A673 (cell line): Measurements from ENCODE around the gene HSDL1. TPM values are rescaled to one million over a fixed set of nuclear protein-coding genes. Genes with fewer than 3 reads are reported as not detected.
"Not testable (repeated sequence)": the region's sequence is repeated elsewhere in the genome, so short reads cannot be mapped to it uniquely, and the experiment has no call there.

Experiments used
- BruUV-seq: library from RNA; stranded (reverse); fragments of 400-500 nt; replicated peaks from 2 replicates; lab custom pipeline; 2021; lab: Mats Ljungman, UMichigan
- CTCF ChIA-PET: fragments of 300-600 bp; sonication (Branson Sonifier 250); formaldehyde crosslinking; loops from one replicate; lab custom pipeline; 2022; ENCODE audit warnings: antibody characterized with exemption; lab: Charles Lee
- POLR2A ChIA-PET: fragments of 300-600 bp; sonication (Branson Sonifier 250); formaldehyde crosslinking; loops from one replicate; lab custom pipeline; 2022; ENCODE audit warnings: antibody characterized with exemption; ENCODE audit not compliant: low non-redundant PET; lab: Charles Lee
- DNase-seq: peaks from one replicate; pipeline ENCODE4 v3.0.0-alpha.2; 2015; ENCODE audit warnings: low spot score
- H3K27ac ChIP-seq: fragments of 200-600 bp; sonication (generic); 2 replicates; pipeline ENCODE4 v1.5.1; 2016; ENCODE audit warnings: mixed run types, low read depth, mild to moderate bottlenecking, mixed read lengths, antibody characterized with exemption, low read length; ENCODE audit not compliant: poor library complexity, severe bottlenecking
- H3K27me3 ChIP-seq: fragments of 200-600 bp; sonication (generic); replicated peaks from 2 replicates; pipeline ENCODE4 v1.6.1; 2017; ENCODE audit warnings: mixed run types, low read depth, mild to moderate bottlenecking, mixed read lengths, antibody characterized with exemption, low read length; ENCODE audit not compliant: insufficient read depth, poor library complexity
- H3K36me3 ChIP-seq: fragments of 200-600 bp; sonication (generic); 2 replicates; pipeline ENCODE4 v1.6.1; 2016; ENCODE audit warnings: mixed run types, mild to moderate bottlenecking, mixed read lengths, antibody characterized with exemption, low read length; ENCODE audit not compliant: insufficient read depth, poor library complexity, severe bottlenecking
- H3K4me1 ChIP-seq: fragments of 200-600 bp; sonication (generic); 2 replicates; pipeline ENCODE4 v1.6.1; 2017; ENCODE audit warnings: mixed run types, mild to moderate bottlenecking, mixed read lengths, antibody characterized with exemption, low read length; ENCODE audit not compliant: insufficient read depth, poor library complexity, severe bottlenecking
- H3K4me3 ChIP-seq: fragments of 200-600 bp; sonication (generic); 2 replicates; pipeline ENCODE4 v1.5.1; 2016; ENCODE audit warnings: low read depth, mixed run types, mild to moderate bottlenecking, mixed read lengths, low read length; ENCODE audit not compliant: poor library complexity, severe bottlenecking
- H3K9me3 ChIP-seq: fragments of 200-600 bp; sonication (generic); 2 replicates; pipeline ENCODE4 v1.6.1; 2016; ENCODE audit warnings: mixed run types, low read depth, mild to moderate bottlenecking, mixed read lengths, antibody characterized with exemption, low read length; ENCODE audit not compliant: poor library complexity, severe bottlenecking
- EZH2 ChIP-seq: fragments of 200-600 bp; sonication (generic); IDR thresholded peaks from 2 replicates; pipeline ENCODE4 v1.6.1; 2017; ENCODE audit warnings: borderline replicate concordance, low read depth, mild to moderate bottlenecking, mixed read lengths, antibody characterized with exemption, low read length; ENCODE audit not compliant: poor library complexity, severe bottlenecking
- intact Hi-C: fragments of 100-400 bp; cut with micrococcal nuclease; formaldehyde crosslinking; loops from one replicate; pipeline ENCODE4 v1.10.0; 2022; ENCODE audit not compliant: unreplicated experiment
- total RNA-seq: library from RNA; stranded (reverse); gene quantifications from 2 replicates; pipeline ENCODE4 v1.2.3, GENCODE V29; 2021
- TF ChIP-seq, protein P1 (sequence below): fragments of 300-800, 200-600 bp; sonication (generic); conservative IDR thresholded peaks from 2 replicates; pipeline ENCODE4 v1.5.1; 2017; ENCODE audit warnings: low read depth, mild to moderate bottlenecking, antibody characterized with exemption, low read length, moderate library complexity, mixed read lengths

The HSDL1 gene
- total RNA-seq, 1 experiment from 2014 or later, result 45.6 TPM

- Histone ChIP-seq H3K4me1 (no peaks in the 10 kb centered on the region), H3K36me3 (peaks cover 24% of the 10 kb centered on the region), H3K27me3 (no peaks in the 10 kb centered on the region), H3K27ac (no peak overlapping the region), H3K9me3 (no peaks in the 10 kb centered on the region), H3K4me3 (no peak overlapping the region)
- ChIA-PET POLR2A (no interaction called here), CTCF (no interaction called here)
- BruUV-seq, result no TSS peak
- TF ChIP-seq, protein P1, sequence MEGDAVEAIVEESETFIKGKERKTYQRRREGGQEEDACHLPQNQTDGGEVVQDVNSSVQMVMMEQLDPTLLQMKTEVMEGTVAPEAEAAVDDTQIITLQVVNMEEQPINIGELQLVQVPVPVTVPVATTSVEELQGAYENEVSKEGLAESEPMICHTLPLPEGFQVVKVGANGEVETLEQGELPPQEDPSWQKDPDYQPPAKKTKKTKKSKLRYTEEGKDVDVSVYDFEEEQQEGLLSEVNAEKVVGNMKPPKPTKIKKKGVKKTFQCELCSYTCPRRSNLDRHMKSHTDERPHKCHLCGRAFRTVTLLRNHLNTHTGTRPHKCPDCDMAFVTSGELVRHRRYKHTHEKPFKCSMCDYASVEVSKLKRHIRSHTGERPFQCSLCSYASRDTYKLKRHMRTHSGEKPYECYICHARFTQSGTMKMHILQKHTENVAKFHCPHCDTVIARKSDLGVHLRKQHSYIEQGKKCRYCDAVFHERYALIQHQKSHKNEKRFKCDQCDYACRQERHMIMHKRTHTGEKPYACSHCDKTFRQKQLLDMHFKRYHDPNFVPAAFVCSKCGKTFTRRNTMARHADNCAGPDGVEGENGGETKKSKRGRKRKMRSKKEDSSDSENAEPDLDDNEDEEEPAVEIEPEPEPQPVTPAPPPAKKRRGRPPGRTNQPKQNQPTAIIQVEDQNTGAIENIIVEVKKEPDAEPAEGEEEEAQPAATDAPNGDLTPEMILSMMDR, result no peak
- TF ChIP-seq EZH2, result no peak
- intact Hi-C loops, result no loop called here
- DNase-seq, result no peak
Observed at GRCh38 chr16:84121007-84121406, 24.0 kb downstream of the HSDL1 start.

DNA sequence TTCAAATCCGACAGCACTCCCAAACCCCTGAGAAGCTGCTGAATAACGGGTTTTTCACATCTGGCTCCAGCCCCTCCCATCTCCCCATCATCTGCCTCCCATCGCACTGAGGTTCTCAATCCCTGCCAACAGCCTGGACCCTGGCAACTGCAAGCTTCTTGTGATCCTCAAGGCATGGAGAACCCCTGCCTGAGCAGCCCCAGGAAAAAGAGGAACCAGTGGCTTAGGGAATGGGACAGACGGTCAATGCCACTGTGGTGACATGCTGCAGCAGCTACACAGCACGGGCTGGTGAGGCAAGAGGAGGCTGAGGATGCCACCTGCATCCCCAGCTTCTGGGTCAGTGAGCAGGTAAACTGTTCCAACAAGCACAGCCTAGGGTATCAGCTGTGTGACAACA is 25.0 kb downstream of the HSDL1 start:
- no peak overlapping the region for H3K27ac ChIP-seq
- ChIA-PET POLR2A (no interaction called here), CTCF (no interaction called here)
- no peak overlapping the region for H3K4me3 ChIP-seq
- no peak for TF ChIP-seq EZH2
- TF ChIP-seq, protein P1, result no peak
- no peaks in the 10 kb centered on the region for H3K27me3 ChIP-seq
- BruUV-seq, result no TSS peak
- no peak for DNase-seq
- no peaks in the 10 kb centered on the region for H3K9me3 ChIP-seq
- H3K4me1 ChIP-seq, result peaks cover 7% of the 10 kb centered on the region
- H3K36me3 ChIP-seq, result peaks cover 22% of the 10 kb centered on the region
- intact Hi-C loops, result no loop called here

GRCh38 chr16:84119368-84119767 is 25.6 kb downstream of the HSDL1 start:
- CTCF ChIA-PET, result no interaction called here
- no peak overlapping the region for H3K4me3 ChIP-seq
- TF ChIP-seq, protein P1, result no peak
- TF ChIP-seq EZH2, result no peak
- BruUV-seq, result no TSS peak
- no peak for DNase-seq
- intact Hi-C loops, result no loop called here
- POLR2A ChIA-PET, result no interaction called here
- H3K4me1 ChIP-seq, result peaks cover 7% of the 10 kb centered on the region
- peaks cover 20% of the 10 kb centered on the region for H3K36me3 ChIP-seq
- H3K27me3 ChIP-seq, result no peaks in the 10 kb centered on the region
- H3K9me3 ChIP-seq, result no peaks in the 10 kb centered on the region
- no peak overlapping the region for H3K27ac ChIP-seq

- H3K36me3 ChIP-seq, result peaks cover 11% of the 10 kb centered on the region
- BruUV-seq, H3K27me3 ChIP-seq, intact Hi-C loops, H3K4me1 ChIP-seq, CTCF ChIA-PET, DNase-seq, H3K27ac ChIP-seq, POLR2A ChIA-PET, H3K4me3 ChIP-seq, H3K9me3 ChIP-seq: not testable (repeated sequence)
Observed at GRCh38 chr16:84118315-84118714, 26.7 kb downstream of the HSDL1 start.
